GM12864 (cell line): ENCODE data around the gene TMEM174.
A peak's percentile ranks its signal among the peaks of the same experiment; 100 is the strongest.
"Not testable (repeated sequence)": the region's sequence is repeated elsewhere in the genome, so short reads cannot be mapped to it uniquely, and the experiment has no call there.

Experiments
- DNase-seq: peaks from one replicate; pipeline ENCODE4 v3.0.0-alpha.2; 2011; ENCODE audit warnings: low read depth
- H3K4me3 ChIP-seq: 2 replicates; pipeline ENCODE4 v1.5.1; 2011; ENCODE audit warnings: mild to moderate bottlenecking, low read depth, low read length, control low read depth
- TF ChIP-seq, protein P1 (sequence below): IDR thresholded peaks from 2 replicates; pipeline ENCODE4 v1.5.1; 2011; ENCODE audit warnings: low read depth, mild to moderate bottlenecking, moderate library complexity, low read length, control low read depth, inconsistent platforms; ENCODE audit errors: missing control alignments

TMEM174 gene

DNA sequence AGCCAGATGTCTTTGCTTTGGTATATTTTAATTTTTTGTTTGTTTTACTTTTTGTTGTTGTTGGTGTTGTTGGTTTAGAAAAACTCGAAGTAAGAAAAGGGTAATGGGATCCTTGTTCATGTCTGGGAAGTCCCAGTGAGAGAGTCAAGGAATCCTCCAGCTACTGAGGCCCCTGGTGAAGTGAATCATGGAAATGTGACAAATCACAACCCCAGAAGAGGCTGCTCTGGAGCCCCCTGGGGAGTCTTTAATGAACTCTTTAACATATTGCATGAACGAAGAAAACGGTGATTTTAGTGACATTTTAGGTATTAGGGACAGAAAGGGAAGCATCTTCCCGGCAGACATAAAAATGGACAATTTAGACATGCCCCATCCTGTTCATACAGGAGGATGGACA is 41.3 kb downstream of the TMEM174 start:
- no peak for DNase-seq
- H3K4me3 ChIP-seq: no peak overlapping the region
- TF ChIP-seq, protein P1, sequence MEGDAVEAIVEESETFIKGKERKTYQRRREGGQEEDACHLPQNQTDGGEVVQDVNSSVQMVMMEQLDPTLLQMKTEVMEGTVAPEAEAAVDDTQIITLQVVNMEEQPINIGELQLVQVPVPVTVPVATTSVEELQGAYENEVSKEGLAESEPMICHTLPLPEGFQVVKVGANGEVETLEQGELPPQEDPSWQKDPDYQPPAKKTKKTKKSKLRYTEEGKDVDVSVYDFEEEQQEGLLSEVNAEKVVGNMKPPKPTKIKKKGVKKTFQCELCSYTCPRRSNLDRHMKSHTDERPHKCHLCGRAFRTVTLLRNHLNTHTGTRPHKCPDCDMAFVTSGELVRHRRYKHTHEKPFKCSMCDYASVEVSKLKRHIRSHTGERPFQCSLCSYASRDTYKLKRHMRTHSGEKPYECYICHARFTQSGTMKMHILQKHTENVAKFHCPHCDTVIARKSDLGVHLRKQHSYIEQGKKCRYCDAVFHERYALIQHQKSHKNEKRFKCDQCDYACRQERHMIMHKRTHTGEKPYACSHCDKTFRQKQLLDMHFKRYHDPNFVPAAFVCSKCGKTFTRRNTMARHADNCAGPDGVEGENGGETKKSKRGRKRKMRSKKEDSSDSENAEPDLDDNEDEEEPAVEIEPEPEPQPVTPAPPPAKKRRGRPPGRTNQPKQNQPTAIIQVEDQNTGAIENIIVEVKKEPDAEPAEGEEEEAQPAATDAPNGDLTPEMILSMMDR: no peak

DNA sequence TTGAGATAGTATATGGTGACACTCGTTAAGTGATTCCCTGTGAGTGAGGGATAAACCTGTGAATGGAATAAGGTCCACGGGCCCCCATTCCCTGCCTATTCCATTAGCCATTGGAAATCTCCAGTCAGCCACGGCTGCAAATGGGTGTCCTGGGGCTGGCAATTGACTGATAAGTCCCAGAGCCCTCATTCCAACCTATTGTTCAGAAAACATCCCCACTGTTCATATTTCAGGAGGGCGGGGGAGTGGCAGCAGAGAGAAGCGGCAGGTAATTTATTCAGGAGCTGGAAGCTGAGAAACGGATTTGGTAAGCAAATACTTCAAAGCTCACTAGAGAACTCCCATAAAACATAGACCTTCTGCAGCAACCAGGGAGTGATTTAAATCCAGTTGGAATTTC is 42.0 kb downstream of the TMEM174 start:
- no peak overlapping the region for H3K4me3 ChIP-seq
- TF ChIP-seq, protein P1: no peak
- no peak for DNase-seq

- no peak for DNase-seq
- no peak overlapping the region for H3K4me3 ChIP-seq
- TF ChIP-seq, protein P1: no peak
Observed at GRCh38 chr5:73215531-73215890, 42.5 kb downstream of the TMEM174 start.

DNA sequence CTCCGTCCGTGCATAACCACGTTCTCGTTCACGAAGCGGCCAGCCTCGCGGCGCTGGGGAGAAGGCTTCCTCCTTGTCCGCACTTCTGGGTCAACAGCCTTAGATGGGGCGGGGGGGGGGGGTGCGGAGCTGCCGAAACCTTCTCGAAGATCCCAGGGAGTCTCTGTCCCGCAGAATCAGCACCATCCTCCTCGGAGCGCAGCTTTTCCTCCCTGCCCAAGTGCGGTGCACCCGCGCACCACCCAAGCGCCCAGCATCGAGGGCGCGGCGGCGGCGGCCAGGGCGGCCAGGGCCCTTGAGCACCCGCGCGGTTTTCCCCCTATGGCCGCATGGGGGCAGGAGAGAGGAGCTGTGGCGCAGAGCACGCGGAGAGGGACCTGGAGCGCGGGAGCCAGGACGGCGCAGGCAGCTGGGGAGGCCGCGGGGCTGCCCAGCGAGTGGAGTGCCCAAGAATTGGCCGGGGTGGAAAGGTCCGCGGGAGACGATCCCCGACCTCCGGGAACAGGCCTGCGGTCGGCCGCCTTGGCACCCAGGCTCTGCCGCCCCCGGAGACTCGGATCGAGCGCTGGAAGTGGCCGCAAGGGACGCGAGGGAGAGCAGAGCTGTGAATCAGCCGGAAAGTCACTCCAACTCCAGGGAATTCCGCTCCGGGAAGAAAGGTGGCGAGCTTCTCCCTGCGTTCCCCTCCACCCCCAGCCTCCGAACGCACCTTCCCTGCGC is 43.1 kb downstream of the TMEM174 start:
- TF ChIP-seq, protein P1: peak; percentile 63
- DNase-seq: no peak
- H3K4me3 ChIP-seq: no peak overlapping the region

DNA sequence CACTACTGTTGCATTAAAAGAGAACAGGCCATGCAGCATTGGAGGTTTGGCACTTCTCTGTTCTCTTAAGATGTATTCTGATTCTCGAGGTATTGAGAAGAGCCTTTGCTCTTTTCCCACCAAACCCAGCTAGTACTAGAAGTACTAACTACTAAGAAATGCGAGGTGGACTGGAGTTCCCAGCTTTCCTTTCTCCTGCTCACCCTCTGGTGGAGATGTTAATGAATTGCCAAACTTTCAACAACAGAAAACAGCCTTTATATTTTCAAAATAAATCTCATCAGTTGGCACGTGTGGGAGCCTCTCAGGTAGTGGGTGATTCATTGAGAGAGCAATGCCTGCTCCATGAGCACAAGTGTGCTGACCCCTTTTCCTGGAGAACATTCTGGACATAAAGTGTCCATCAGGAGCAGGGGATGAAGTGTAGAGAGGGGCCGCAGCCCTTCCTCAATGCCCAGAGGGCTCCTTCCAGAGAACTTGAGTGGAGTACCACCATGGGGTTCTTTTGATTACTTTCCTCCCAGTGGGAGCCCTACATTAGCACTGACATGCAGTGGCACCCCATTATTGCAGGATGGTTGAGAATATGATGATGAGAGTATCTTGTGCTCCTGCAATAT is 45.7 kb downstream of the TMEM174 start:
- no peak for DNase-seq
- TF ChIP-seq, protein P1: peak; percentile 5
- no peak overlapping the region for H3K4me3 ChIP-seq

DNA sequence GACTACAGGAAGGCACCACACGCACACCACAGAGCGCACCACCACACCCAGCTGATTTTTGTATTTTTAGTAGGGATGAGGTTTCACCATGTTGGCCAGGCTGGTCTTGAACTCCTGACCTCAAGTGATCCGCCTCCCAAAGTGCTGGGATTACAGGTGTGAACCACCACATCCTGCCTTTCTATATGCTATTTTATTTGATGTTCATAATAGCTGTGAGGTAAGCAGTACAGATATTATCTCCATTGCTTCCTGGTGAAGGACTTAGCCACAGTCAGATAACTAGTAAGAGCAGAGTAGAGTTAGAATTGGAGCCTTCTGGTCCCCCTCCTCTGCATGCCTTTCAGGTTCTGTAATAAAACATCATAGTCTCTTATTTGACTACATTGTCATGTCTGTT is 46.3 kb downstream of the TMEM174 start:
- H3K4me3 ChIP-seq, DNase-seq: not testable (repeated sequence)

DNA sequence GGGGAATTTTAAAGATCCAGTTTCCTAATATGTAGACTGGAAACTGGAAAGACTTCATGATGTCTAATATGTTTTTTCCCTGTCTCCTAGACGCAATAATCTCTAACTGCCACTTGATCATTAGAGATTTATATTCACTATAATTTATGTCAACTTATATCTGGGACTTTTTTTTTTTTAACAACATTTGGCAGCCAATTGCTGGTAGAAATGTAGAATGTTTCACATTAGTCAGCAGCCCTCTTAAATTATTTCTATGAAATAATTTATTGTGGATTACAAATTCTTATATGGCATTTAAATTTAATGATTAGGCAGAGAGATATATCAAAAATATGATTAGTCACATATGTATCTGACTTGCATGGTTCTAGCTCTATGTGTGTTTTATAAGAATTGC is 48.2 kb downstream of the TMEM174 start:
- H3K4me3 ChIP-seq: no peak overlapping the region
- TF ChIP-seq, protein P1: no peak
- no peak for DNase-seq
